ENCODE data around the gene TGIF1.
"Not testable (repeated sequence)": the region's sequence is repeated elsewhere in the genome, so short reads cannot be mapped to it uniquely, and the experiment has no call there.

The TGIF1 gene

GRCh38 chr18:3457261-3457724 lies 7.3 kb downstream of the TGIF1 start:
- DNase-seq = no peak

GRCh38 chr18:3458378-3458777 lies 8.4 kb downstream of the TGIF1 start:
- DNase-seq = no peak

- DNase-seq = peak in 1 of 2 donors; percentile 37
Measured at GRCh38 chr18:3458952-3459853, 9.2 kb downstream of the TGIF1 start.

GRCh38 chr18:3460823-3461398 lies 10.9 kb downstream of the TGIF1 start:
- no peak for DNase-seq

- no peak for DNase-seq
Measured at GRCh38 chr18:3461704-3462103, 11.7 kb downstream of the TGIF1 start.

- no peak for DNase-seq
Measured at GRCh38 chr18:3463051-3463450, 13.1 kb downstream of the TGIF1 start.

- no peak for DNase-seq
Measured at GRCh38 chr18:3466045-3466444, 16.1 kb downstream of the TGIF1 start.

GRCh38 chr18:3466872-3467271 lies 16.9 kb downstream of the TGIF1 start:
- no peak for DNase-seq

GRCh38 chr18:3468066-3468705 lies 18.2 kb downstream of the TGIF1 start:
- no peak for DNase-seq

GRCh38 chr18:3468833-3469232 lies 18.9 kb downstream of the TGIF1 start:
- DNase-seq = no peak

GRCh38 chr18:3471141-3471648 lies 21.2 kb downstream of the TGIF1 start:
- no peak for DNase-seq

GRCh38 chr18:3472121-3472520 lies 22.1 kb downstream of the TGIF1 start:
- DNase-seq = not testable (repeated sequence)

- no peak for DNase-seq
Measured at GRCh38 chr18:3472681-3473544, 22.9 kb downstream of the TGIF1 start.

- no peak for DNase-seq
Measured at GRCh38 chr18:3478262-3478978, 28.4 kb downstream of the TGIF1 start.

GRCh38 chr18:3479978-3480509 lies 30.1 kb downstream of the TGIF1 start:
- DNase-seq = no peak

GRCh38 chr18:3480827-3481573 lies 31.0 kb downstream of the TGIF1 start:
- no peak for DNase-seq

GRCh38 chr18:3481696-3482210 lies 31.8 kb downstream of the TGIF1 start:
- no peak for DNase-seq

GRCh38 chr18:3482258-3482657 lies 32.3 kb downstream of the TGIF1 start:
- no peak for DNase-seq

- no peak for DNase-seq
Measured at GRCh38 chr18:3485153-3486149, 35.5 kb downstream of the TGIF1 start.

Data from hippocampal formation (tissue), 2 donors.